Neuron (in vitro differentiated cells): Measurements from ENCODE around the gene NKG7.

ENCODE experiments used
- H2AFZ ChIP-seq: one replicate; pipeline ENCODE4 v1.6.1; 2013; ENCODE audit warnings: low read depth, mild to moderate bottlenecking, inconsistent platforms, low read length, moderate library complexity
- H3K27me3 ChIP-seq: one replicate; pipeline ENCODE4 v1.6.1; 2013; ENCODE audit warnings: low read length; ENCODE audit not compliant: insufficient read depth
- H3K36me3 ChIP-seq: one replicate; pipeline ENCODE4 v1.6.1; 2013; ENCODE audit warnings: low read length; ENCODE audit not compliant: insufficient read depth
- H3K4me1 ChIP-seq: one replicate; pipeline ENCODE4 v1.6.1; 2013; ENCODE audit warnings: low read length; ENCODE audit not compliant: insufficient read depth
- H3K4me3 ChIP-seq: 2 replicates; pipeline ENCODE4 v1.5.1; 2013; ENCODE audit warnings: mild to moderate bottlenecking, low read length, moderate library complexity
- H3K9me3 ChIP-seq: one replicate; pipeline ENCODE4 v1.6.1; 2013; ENCODE audit warnings: low read length

The NKG7 gene

DNA sequence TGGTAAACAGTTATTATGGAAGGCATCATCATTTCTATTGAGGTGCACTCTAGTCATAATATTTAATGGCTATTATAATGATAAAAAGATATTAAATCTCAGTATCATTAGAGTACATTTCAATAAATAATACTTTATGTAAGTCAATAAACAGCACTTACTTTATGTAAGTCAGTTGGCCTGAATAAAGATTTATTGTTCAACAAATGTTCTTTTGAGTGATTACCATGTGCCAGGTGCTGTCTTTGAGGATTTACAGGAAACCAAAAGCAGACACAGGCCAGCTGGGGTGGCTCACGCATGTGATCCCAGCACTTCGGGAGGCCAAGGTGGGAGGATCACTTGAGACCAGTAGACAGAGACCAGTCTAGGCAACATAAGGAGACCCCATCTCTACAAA, 5.0 kb upstream of the NKG7 start:
- no peaks in the 10 kb centered on the region for H3K4me1 ChIP-seq
- H3K9me3 ChIP-seq, result no peaks in the 10 kb centered on the region
- peaks cover 3% of the 10 kb centered on the region for H3K27me3 ChIP-seq
- no peaks in the 10 kb centered on the region for H3K36me3 ChIP-seq
- H2AFZ ChIP-seq, result no peak overlapping the region
- H3K4me3 ChIP-seq, result no peak overlapping the region

DNA sequence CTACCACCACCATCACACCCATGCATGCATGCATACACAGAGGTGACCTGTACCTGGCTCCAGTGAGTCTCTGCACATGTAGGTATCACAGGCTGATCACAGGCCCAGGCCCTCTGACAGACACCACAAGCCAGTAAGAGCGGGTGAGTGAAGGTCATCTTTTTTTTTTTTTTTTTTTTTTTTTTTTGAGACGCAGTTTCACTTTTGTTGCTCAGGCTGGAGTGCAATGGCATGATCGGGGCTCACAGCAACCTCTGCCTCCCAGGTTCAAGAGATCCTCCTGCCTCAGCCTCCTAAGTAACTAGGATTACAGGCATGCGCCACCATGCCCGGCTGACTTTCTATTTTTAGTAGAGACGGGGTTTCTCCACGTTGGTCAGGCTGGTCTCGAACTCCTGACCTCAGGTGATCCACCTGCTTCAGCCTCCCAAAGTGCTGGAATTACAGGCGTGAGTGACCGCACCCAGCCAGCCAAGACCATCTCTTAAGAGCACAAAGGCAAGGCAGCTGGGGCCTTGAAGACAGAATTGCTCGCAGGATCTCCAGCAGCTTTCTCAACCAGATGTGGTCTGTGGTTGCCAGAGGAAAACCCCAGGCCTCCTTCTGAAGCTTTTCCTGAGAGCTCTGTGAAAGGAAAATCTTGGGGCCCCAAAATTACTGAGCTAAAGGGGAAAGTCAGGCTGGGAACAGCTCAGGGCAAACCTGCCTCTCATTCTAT, 3.2 kb upstream of the NKG7 start:
- H3K4me1 ChIP-seq, result no peaks in the 10 kb centered on the region
- H3K36me3 ChIP-seq, result no peaks in the 10 kb centered on the region
- H3K9me3 ChIP-seq, result no peaks in the 10 kb centered on the region
- no peak overlapping the region for H2AFZ ChIP-seq
- no peak overlapping the region for H3K4me3 ChIP-seq
- H3K27me3 ChIP-seq, result peaks cover 7% of the 10 kb centered on the region

DNA sequence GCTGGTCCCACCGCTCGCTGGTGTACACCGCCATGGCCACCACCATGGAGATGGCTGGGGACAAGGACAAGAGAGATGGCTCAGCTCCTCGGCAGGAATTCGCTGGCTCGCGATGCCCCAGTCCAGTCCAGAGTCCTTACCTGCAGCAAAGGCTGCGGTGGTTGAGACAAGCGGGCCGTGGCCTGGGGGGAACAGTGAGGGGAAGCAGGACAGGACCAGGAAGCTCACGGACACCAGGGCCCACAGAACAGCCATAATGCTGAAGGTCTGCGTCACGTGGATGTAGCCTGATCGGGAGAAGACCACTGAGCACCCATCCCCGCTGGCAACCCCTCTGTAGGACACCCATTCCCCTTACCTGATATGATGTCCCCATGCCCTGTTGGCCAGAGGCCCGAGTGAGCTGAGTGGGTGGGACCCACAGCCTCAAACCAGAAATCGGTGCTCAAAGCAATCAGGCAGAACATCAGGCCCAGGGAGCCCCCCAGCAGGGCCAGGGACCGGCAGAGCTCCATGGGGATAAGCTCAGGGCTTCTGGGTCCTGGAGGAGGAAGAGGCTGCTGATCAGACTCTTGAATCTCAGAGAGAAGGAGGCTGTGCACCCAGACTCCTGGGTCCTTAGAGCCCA, 319 bp downstream of the NKG7 start:
- no peak overlapping the region for H2AFZ ChIP-seq
- peaks cover 7% of the 10 kb centered on the region for H3K27me3 ChIP-seq
- no peaks in the 10 kb centered on the region for H3K9me3 ChIP-seq
- H3K4me1 ChIP-seq, result peaks cover 6% of the 10 kb centered on the region
- H3K4me3 ChIP-seq, result no peak overlapping the region
- no peaks in the 10 kb centered on the region for H3K36me3 ChIP-seq

DNA sequence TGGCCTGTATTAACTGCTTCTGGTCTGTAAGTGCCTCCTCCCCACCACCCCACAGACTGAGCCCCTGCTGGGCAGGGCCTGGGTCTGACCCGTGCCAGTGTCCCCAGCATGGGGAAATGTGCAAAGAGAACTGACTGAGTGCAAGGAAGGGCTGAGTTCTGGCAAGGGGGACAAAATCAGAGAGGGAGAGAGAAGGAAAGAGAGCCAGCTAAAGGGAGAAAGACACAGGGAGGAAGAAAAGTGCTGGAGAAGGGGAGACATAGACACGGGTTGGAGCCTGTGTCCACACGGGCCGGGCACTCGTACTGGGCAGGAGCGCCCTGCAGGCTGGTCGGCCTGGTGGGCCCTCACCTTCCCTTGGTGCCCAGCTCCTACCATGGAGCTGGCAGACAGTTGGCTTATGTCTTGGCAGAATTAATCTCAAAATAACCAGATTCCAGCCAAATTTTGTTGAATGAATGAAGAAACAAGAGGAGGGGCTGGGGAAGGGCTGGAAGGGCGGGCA, 1.2 kb downstream of the NKG7 start:
- Histone ChIP-seq H3K36me3 (no peaks in the 10 kb centered on the region), H3K4me1 (peaks cover 6% of the 10 kb centered on the region), H3K27me3 (peaks cover 7% of the 10 kb centered on the region), H3K4me3 (no peak overlapping the region), H3K9me3 (no peaks in the 10 kb centered on the region), H2AFZ (no peak overlapping the region)

DNA sequence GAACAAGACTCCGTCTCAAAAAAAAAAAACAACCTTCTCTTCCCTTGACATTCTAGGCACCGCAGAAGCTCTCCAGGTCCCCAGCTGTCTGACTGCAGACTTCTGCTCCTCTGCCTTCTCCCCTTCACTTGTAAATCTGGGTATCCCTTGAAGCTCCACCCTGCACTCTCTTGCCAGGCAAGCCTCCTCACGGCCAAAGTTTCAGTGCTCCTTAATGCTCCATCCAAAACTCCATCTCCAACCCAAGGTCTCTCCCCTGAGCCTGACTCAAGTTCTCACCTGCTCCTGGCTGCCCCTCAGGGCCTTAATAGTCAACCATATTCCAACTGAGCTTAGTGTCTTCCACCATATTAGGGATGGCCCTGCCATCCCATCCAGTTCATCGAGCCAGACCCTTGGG, 2.2 kb downstream of the NKG7 start:
- Histone ChIP-seq H2AFZ (no peak overlapping the region), H3K4me1 (peaks cover 15% of the 10 kb centered on the region)

DNA sequence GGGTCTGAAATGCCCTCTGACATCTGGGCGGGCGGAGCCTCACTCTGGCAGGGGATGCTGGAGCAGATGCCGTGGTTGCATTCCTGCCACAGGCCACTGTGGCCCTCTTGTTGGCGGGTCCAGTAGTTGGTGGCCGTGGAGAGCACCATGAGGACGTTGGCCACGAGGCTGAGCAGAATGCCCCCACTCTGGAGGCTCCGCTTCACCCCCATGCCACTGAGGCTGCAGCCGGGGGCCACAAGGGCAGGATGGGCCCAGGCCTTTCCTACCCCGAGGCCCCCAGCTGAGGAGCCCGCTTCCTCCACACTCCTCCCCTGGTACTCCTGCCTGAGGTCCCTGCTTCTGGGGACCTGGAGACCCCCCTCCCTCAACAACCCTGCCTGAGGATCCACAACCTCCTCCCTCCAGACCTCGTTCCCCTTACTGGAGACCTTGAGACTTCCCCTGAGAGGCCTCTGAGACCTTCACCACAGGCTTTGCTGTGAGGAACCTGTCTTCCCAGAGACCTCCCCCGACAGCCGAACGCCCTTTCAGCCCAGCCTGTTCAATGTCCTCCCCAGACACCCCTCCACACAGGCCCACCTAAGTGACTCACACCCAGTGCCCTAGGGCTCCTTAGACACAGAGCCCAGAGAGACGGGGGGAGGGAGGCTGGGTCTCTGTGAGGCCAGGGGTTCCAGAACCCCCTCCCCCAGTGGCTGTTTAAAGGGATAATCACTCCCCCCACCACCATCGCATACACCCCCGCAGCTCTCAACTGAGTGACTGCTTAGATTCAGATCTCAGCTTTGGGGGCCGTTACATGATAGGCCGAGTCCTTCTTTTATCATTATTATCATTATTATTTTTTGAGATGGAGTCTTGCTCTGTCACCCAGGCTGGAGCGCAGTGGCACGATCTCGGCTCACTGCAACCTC, 3.8 kb downstream of the NKG7 start, which contains the start of gene CLDND2:
Gene CLDND2 (minus strand): TSS at position 638 of the 917 bp plus-strand sequence. CDS start 426 bp downstream, at position 212.
- peak within 1 kb of the TSS; percentile 64 for H3K4me3 ChIP-seq
- H3K4me1 ChIP-seq, result peaks cover 17% of the 10 kb centered on the region
- no peaks in the 10 kb centered on the region for H3K9me3 ChIP-seq
- no peaks in the 10 kb centered on the region for H3K36me3 ChIP-seq
- peak within 1 kb of the TSS; percentile 90 for H2AFZ ChIP-seq
- H3K27me3 ChIP-seq, result peaks cover 7% of the 10 kb centered on the region

More for the DNA sequence above, 2.2 kb downstream of the NKG7 start:
- H3K27me3 ChIP-seq, result peaks cover 7% of the 10 kb centered on the region
- H3K4me3 ChIP-seq, result no peak overlapping the region
- no peaks in the 10 kb centered on the region for H3K36me3 ChIP-seq
- no peaks in the 10 kb centered on the region for H3K9me3 ChIP-seq

DNA sequence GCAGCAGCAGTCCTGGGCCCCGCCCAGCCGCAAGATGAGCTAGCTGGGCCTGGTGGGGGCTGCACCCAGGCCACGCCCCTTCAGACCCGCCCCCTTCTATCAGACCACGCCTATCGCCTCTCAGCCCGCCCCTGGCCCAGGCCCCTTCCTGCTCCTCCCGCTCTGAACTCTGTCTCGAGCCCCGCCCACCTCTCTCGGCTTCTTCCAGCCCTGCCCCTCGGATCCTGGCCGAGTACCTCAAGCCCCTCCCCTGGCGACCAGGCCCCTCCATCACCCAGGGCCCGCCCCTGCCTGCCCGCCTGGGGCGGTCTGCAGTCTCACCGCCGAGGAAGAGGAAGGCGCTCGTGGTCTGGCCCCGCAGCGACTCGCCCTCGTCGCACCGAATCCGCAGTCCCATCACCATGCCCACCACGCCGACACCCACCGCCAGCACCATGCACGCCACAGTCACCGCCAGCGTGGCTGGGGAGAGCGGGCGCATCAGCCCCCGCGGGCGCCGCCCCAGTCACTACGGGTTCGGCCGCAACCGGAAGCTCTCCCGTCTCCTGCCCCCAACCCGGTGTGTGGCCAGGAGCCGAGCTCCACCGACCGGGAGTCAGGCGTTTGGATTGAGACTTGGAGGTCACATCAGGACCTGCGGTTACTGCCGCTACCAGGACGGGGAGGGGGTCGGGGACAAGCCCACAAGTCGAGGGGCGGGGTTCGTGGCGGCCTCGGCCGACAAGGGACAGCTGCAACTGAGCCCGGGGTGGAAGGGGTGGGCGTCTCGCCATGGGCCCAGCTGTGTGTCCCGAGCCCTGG, 4.7 kb downstream of the NKG7 start:
- H3K4me3 ChIP-seq, result peak overlapping the region; percentile 64
- peaks cover 6% of the 10 kb centered on the region for H3K27me3 ChIP-seq
- H3K36me3 ChIP-seq, result no peaks in the 10 kb centered on the region
- H3K4me1 ChIP-seq, result peaks cover 17% of the 10 kb centered on the region
- H2AFZ ChIP-seq, result peak overlapping the region; percentile 90
- no peaks in the 10 kb centered on the region for H3K9me3 ChIP-seq

DNA sequence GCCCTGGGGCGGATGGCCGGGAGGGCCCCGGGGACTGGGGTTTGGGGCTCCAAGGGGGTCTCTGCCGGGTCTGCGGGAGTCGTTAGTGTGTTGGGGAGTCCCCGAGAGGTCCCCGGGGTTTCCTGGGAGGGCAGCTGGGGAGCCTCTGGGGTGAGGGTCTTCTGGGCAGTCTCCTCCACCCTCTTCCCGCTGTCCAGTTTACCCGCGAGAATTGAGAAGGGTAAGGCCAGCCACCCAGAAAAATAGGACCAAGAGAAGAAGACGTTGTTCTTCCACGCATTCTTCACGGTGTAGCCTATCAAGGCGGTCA, 5.2 kb downstream of the NKG7 start:
- peaks cover 17% of the 10 kb centered on the region for H3K4me1 ChIP-seq
- H3K36me3 ChIP-seq, result no peaks in the 10 kb centered on the region
- peak overlapping the region; percentile 0 for H2AFZ ChIP-seq
- H3K4me3 ChIP-seq, result peak overlapping the region; percentile 64
- H3K27me3 ChIP-seq, result peaks cover 4% of the 10 kb centered on the region
- H3K9me3 ChIP-seq, result no peaks in the 10 kb centered on the region

DNA sequence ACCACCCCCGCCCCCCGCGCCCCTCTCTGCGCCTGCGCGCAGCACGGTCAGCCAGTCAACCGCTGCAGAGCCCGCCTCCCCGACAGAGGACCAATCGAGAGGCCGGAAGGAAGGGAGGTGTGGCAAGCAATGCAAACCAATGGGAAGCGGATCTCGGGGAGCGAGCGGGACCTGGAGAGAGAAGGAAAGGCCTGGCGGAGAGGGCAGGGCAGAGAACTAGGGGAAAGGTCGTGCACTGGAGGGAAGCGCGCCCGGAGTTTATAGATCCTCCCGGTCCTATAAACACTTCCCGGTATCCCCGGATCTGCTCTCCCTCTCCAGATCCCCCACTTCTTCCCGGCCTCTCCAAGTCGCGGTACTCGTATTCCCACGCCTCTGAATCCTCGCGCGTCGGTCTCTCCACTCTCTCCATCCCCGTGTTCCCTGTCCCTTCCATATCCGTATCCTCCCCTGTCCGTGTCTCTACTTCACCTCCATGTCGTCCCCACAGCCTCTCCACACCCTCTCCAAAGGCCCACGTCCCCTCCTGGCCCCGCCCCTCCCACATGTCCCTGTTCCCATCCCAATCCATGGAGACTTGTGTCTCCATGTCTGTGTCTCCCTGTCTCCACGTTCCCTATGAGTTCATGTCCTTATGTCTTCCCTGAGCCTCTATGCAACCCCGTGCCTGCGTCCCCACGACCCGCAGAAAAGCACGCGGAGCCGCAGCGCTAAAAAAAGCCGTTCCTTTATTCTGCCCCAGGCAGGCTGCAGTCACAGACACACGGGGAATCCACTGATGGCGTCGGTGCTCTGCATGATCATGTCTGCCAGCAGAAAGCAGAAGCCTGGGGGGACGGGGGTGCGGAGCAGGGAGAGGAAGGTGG, 5.8 kb downstream of the NKG7 start:
- Histone ChIP-seq H3K27me3 (peaks cover 4% of the 10 kb centered on the region), H3K4me3 (peak overlapping the region; percentile 64), H3K36me3 (no peaks in the 10 kb centered on the region), H3K4me1 (peaks cover 17% of the 10 kb centered on the region), H2AFZ (peak overlapping the region; percentile 0), H3K9me3 (no peaks in the 10 kb centered on the region)

DNA sequence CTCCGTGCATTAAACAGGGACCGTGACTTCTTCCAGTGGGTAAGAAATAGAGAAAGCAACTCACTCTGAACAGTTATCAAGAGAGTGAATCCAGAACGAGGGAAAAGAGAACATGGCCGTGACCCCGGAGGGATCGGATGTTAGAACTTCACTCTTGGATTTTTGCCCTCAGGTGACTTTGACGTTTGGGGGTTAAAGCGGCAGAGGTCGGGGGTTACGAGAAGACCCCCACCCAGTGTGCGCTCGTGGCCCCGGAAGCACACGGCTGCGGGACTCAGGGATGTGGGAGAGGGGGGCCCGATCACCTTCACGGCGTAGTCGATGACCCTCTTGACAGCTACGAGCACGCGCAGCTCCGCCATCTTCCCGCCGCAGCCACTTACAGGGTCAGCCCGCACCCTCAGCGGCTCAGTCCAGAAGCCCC, 6.5 kb downstream of the NKG7 start, which contains the start of gene ETFB:
Gene ETFB (minus strand): TSS at position 424 of the 424 bp plus-strand sequence. CDS start 62 bp downstream, at position 362.
- Histone ChIP-seq H3K36me3 (no peaks in the 10 kb centered on the region), H3K27me3 (peaks cover under 1% of the 10 kb centered on the region), H2AFZ (peak within 1 kb of the TSS; percentile 83), H3K9me3 (no peaks in the 10 kb centered on the region), H3K4me3 (peak within 1 kb of the TSS; percentile 64), H3K4me1 (peaks cover 17% of the 10 kb centered on the region)

DNA sequence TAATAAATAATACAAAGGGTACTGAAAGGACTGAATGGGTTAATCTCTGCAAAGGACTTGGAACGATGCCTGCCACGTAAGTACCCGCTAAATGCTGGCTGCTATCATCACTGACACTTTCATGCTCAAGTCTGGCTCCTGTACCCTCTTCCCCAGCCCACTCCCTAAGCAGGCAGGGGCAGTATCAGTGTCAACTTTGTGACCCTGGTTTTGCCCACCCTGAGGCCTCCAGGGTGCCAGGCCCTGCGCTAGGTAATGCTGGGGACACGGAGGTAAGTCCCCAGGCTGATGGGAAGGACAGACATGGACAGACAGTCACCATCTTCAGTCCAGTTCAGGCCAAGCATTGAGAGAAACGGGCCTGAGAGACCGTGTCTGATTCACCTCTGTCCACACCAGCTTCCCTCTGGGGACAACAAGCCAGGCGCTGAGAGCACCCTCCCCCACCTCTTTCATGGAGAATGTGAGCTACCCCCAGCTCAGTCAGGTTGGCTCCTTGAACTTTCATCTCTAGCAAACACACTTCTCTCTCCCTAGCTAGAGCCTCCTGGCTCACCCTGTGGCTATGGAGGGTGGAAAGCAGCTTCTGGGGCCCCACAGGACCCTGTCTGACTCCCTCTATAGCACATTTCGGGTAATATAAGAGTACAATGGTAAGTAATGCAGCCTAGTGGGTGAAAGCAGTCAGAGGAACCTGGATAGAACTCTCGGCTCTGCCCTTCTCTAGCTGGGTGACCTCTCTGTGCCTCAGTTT, 7.1 kb downstream of the NKG7 start:
- peak overlapping the region; percentile 64 for H3K4me3 ChIP-seq
- H3K36me3 ChIP-seq, result no peaks in the 10 kb centered on the region
- peak overlapping the region; percentile 83 for H2AFZ ChIP-seq
- H3K4me1 ChIP-seq, result peaks cover 17% of the 10 kb centered on the region
- no peaks in the 10 kb centered on the region for H3K27me3 ChIP-seq
- H3K9me3 ChIP-seq, result no peaks in the 10 kb centered on the region
